BJ (cell line): ENCODE measurements around the gene SMIM32. TPM values are rescaled to one million over a fixed set of nuclear protein-coding genes. Genes with fewer than 3 reads are reported as not detected.

Experiments used
- CTCF ChIA-PET: fragments of 350-600 bp; formaldehyde crosslinking; extraction: SDS; loops from one replicate; lab custom pipeline; 2021; ENCODE audit warnings: antibody characterized with exemption, inconsistent platforms; lab: Yijun Ruan, JAX
- POLR2A ChIA-PET: fragments of 300-600 bp; sonication (Branson Sonifier 250); formaldehyde crosslinking; extraction: SDS; loops from one replicate; lab custom pipeline; 2021; ENCODE audit warnings: antibody characterized with exemption; lab: Charles Lee
- DNase-seq: peaks from one replicate; pipeline ENCODE4 v3.0.0-alpha.2; 2011; ENCODE audit warnings: low read depth
- H3K27me3 ChIP-seq: 2 replicates; pipeline ENCODE4 v1.6.0; 2011; ENCODE audit warnings: low read length; ENCODE audit not compliant: control insufficient read depth, insufficient read depth
- H3K36me3 ChIP-seq: 2 replicates; pipeline ENCODE4 v1.5.1; 2011; ENCODE audit warnings: low read length; ENCODE audit not compliant: control insufficient read depth, insufficient read depth
- H3K4me3 ChIP-seq: 2 replicates; pipeline ENCODE4 v1.5.1; 2011; ENCODE audit warnings: low read depth, mild to moderate bottlenecking, control low read depth, low read length
- polyA plus RNA-seq: library from polyadenylated mRNA; depleted of rRNA; stranded (reverse); fragments of >200 nt; gene quantifications from 2 replicates; pipeline ENCODE4 v1.2.3, GENCODE V29; 2011
- TF ChIP-seq, protein P1 (sequence below): IDR thresholded peaks from 2 replicates; pipeline ENCODE4 v1.5.1; 2011; ENCODE audit warnings: low read depth, mild to moderate bottlenecking, control low read depth, inconsistent platforms, low read length, moderate library complexity; ENCODE audit not compliant: insufficient read depth

Gene SMIM32
- polyA plus RNA-seq, 1 experiment, result not detected

GRCh38 chr5:136164226-136164625 lies 28.7 kb downstream of the SMIM32 start:
- H3K36me3 ChIP-seq, result no peaks in the 10 kb centered on the region; the same call in 1 of the 2 replicates
- TF ChIP-seq, protein P1, sequence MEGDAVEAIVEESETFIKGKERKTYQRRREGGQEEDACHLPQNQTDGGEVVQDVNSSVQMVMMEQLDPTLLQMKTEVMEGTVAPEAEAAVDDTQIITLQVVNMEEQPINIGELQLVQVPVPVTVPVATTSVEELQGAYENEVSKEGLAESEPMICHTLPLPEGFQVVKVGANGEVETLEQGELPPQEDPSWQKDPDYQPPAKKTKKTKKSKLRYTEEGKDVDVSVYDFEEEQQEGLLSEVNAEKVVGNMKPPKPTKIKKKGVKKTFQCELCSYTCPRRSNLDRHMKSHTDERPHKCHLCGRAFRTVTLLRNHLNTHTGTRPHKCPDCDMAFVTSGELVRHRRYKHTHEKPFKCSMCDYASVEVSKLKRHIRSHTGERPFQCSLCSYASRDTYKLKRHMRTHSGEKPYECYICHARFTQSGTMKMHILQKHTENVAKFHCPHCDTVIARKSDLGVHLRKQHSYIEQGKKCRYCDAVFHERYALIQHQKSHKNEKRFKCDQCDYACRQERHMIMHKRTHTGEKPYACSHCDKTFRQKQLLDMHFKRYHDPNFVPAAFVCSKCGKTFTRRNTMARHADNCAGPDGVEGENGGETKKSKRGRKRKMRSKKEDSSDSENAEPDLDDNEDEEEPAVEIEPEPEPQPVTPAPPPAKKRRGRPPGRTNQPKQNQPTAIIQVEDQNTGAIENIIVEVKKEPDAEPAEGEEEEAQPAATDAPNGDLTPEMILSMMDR, result no peak
- no peaks in the 10 kb centered on the region for H3K27me3 ChIP-seq
- POLR2A ChIA-PET, result no interaction called here
- no peak overlapping the region for H3K4me3 ChIP-seq
- CTCF ChIA-PET, result interaction anchor here (1.2 kb wide), 1 partner anchor 10 kb away, joined by 3 read pairs; no protein-coding TSS in a partner anchor
- no peak for DNase-seq

DNA sequence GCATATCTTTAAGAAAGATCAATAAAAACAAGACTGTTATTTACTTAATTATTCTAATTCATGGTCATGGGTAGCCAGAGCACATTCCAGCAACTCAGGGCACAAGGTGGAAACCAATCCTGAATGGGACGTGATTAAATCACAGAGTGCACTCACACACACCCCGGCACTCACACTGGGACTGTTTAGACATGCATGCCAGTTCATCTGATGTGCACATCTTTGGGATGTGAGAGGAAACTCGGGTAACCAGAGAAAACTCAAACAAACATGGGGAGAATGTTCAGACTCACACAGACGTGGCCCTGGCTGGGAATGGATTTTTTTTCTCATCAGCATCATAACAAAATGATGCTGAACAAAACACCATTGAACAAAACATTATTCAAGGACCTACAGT lies 31.0 kb downstream of the SMIM32 start:
- no peaks in the 10 kb centered on the region; the same call in 1 of the 2 replicates for H3K36me3 ChIP-seq
- no peak for DNase-seq
- TF ChIP-seq, protein P1, result no peak
- no peak overlapping the region for H3K4me3 ChIP-seq
- POLR2A ChIA-PET, result no interaction called here
- no peaks in the 10 kb centered on the region for H3K27me3 ChIP-seq
- CTCF ChIA-PET, result interaction anchor here (1.8 kb wide), 1 partner anchor 12 kb away, joined by 13 read pairs; no protein-coding TSS in a partner anchor

DNA sequence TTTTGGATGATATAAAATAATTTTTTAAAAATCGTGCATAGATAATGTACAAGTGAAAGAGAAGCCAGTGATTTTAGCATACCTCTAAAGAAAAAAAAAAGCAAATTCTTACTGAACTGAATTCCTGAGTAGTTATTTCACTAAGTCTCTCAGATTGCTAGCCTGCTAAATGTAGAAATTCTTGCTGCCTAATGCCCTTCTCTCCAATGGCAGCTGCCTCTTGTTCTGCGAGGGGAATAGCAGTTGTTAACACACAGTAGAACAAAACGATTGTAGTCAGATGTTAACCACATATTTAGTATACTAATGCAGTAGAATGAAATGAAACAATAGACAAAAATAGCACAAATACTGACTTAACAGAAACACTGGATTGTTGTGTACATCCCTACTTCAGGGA lies 33.5 kb downstream of the SMIM32 start:
- no peak overlapping the region for H3K4me3 ChIP-seq
- H3K36me3 ChIP-seq, result no peaks in the 10 kb centered on the region; the same call in 1 of the 2 replicates
- ChIA-PET POLR2A (no interaction called here), CTCF (no interaction called here)
- H3K27me3 ChIP-seq, result no peaks in the 10 kb centered on the region
- TF ChIP-seq, protein P1, result no peak
- DNase-seq, result no peak

DNA sequence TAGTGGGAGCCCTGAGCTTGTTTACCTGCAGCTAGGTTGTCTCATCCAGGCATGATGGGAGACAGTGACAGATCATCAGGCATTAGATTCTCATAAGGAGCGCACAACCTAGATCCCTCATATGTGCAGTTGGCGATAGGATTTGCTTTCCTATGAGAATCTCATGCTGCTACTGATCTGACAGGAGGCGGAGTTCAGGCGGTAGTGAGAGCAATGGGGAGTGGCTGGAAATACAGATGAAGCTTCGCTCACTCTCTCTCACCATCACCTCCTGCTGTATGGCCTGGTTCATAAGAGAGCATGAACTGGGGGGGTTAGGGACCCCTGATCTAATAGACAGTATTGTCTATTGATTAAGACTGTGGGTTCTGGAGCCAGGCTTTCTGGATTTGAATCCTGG lies 35.4 kb downstream of the SMIM32 start:
- Histone ChIP-seq H3K4me3 (no peak overlapping the region), H3K27me3 (no peaks in the 10 kb centered on the region), H3K36me3 (no peaks in the 10 kb centered on the region; the same call in none of the 2 replicates)
- ChIA-PET POLR2A (no interaction called here), CTCF (interaction anchor here (2.2 kb wide), 1 partner anchor 19 kb away, joined by 4 read pairs; no protein-coding TSS in a partner anchor)
- TF ChIP-seq, protein P1, result no peak
- DNase-seq, result no peak

GRCh38 chr5:136155761-136156160 lies 37.2 kb downstream of the SMIM32 start:
- CTCF ChIA-PET, result interaction anchor here (1.6 to 2.2 kb wide), 2 partner anchors 17 to 18 kb away, joined by 4 to 5 read pairs; no protein-coding TSS in a partner anchor
- Histone ChIP-seq H3K4me3 (no peak overlapping the region), H3K36me3 (no peaks in the 10 kb centered on the region; the same call in none of the 2 replicates), H3K27me3 (no peaks in the 10 kb centered on the region)
- TF ChIP-seq, protein P1, result no peak
- POLR2A ChIA-PET, result no interaction called here
- no peak for DNase-seq
